Measurements from ENCODE around the gene MIR17HG. TPM values are rescaled to one million over a fixed set of nuclear protein-coding genes. Genes with fewer than 3 reads are reported as not detected.

The MIR17HG gene
- total RNA-seq, 4 donors from 2014 or later: 3.3 to 16.2 (median 4.6) TPM

- H3K36me3 ChIP-seq: no peaks in the 10 kb centered on the region
- no peak overlapping the region for H3K27ac ChIP-seq
- intact Hi-C loops (cut with DNase I; ENCODE audit: low total_unique reads): no loop called here
- TF ChIP-seq, protein P1, sequence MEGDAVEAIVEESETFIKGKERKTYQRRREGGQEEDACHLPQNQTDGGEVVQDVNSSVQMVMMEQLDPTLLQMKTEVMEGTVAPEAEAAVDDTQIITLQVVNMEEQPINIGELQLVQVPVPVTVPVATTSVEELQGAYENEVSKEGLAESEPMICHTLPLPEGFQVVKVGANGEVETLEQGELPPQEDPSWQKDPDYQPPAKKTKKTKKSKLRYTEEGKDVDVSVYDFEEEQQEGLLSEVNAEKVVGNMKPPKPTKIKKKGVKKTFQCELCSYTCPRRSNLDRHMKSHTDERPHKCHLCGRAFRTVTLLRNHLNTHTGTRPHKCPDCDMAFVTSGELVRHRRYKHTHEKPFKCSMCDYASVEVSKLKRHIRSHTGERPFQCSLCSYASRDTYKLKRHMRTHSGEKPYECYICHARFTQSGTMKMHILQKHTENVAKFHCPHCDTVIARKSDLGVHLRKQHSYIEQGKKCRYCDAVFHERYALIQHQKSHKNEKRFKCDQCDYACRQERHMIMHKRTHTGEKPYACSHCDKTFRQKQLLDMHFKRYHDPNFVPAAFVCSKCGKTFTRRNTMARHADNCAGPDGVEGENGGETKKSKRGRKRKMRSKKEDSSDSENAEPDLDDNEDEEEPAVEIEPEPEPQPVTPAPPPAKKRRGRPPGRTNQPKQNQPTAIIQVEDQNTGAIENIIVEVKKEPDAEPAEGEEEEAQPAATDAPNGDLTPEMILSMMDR (IDR thresholded peaks at IDR 0.05): no peak
- TF ChIP-seq POLR2A (IDR thresholded peaks at IDR 0.05): no peak
- no peak overlapping the region for H3K4me3 ChIP-seq
- no peak for DNase-seq
- H3K9me3 ChIP-seq: no peaks in the 10 kb centered on the region
- H3K4me1 ChIP-seq: no peaks in the 10 kb centered on the region
- H3K27me3 ChIP-seq: no peaks in the 10 kb centered on the region
Measured at GRCh38 chr13:91372911-91373310, 25.4 kb downstream of the MIR17HG start.

DNA sequence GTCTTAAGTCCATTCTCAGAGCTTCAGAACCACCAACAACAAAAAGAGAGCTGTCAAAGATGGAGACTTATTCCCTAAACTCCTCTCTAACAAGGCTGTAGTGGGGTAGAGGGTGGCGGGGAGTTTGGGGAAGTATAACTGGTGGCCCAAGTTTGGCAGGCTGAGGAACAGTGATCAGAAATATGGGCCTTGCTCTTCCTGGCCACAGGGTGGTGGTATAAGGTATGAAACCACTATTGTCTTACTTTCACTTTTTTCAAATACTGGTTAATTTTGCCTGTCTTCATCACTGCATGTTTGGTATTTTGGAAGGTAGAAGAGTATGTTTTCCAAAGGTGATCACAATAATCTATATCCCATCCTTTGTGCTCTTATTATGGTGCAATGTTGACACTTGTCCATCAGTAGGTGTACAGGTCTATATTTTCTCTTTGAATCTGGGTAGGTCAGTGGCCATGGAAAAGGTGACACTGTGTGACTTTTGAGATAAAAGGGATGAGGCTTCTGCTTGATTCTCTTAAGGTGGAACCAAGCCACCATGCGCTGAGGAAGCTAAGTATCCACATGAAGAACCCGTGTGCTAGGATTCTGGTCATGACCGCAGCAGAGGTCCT is 27.7 kb downstream of the MIR17HG start:
- H3K4me1 ChIP-seq: no peaks in the 10 kb centered on the region
- TF ChIP-seq, protein P1 (IDR thresholded peaks at IDR 0.05): no peak
- H3K27me3 ChIP-seq: no peaks in the 10 kb centered on the region
- intact Hi-C loops (cut with DNase I; ENCODE audit: low total_unique reads): no loop called here
- H3K4me3 ChIP-seq: no peak overlapping the region
- DNase-seq: no peak
- H3K36me3 ChIP-seq: no peaks in the 10 kb centered on the region
- H3K27ac ChIP-seq: no peak overlapping the region
- no peaks in the 10 kb centered on the region for H3K9me3 ChIP-seq

- H3K36me3 ChIP-seq: no peaks in the 10 kb centered on the region
- no peak overlapping the region for H3K4me3 ChIP-seq
- no peak for DNase-seq
- no peaks in the 10 kb centered on the region for H3K4me1 ChIP-seq
- no peaks in the 10 kb centered on the region for H3K9me3 ChIP-seq
- no peaks in the 10 kb centered on the region for H3K27me3 ChIP-seq
- intact Hi-C loops (cut with DNase I; ENCODE audit: low total_unique reads): no loop called here
- no peak for TF ChIP-seq POLR2A (IDR thresholded peaks at IDR 0.05)
- TF ChIP-seq, protein P1 (IDR thresholded peaks at IDR 0.05): no peak
- H3K27ac ChIP-seq: no peak overlapping the region
Measured at GRCh38 chr13:91381371-91381770, 33.9 kb downstream of the MIR17HG start.

DNA sequence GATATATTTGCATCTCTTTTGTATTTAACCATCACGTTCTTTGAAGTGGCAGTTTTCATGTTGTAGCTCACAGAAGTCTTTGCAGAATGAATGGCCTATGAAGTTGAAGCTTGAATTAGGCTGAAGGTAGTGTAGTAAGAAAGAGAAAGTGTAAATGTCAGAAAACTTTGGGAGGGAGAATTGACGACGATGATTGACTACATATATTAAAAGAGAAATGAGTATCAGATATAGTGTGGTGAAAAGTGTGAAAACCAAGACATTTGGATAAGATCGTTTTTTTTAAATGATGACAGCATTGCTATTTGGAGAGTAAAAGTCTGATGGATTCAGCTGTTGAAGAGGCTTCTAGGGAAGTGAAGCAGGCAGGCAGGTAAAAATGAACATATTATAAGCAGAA is 36.3 kb downstream of the MIR17HG start:
- DNase-seq: no peak
- intact Hi-C loops (cut with DNase I; ENCODE audit: low total_unique reads): no loop called here
- Histone ChIP-seq H3K27ac (no peak overlapping the region), H3K36me3 (no peaks in the 10 kb centered on the region), H3K4me1 (no peaks in the 10 kb centered on the region), H3K27me3 (no peaks in the 10 kb centered on the region), H3K9me3 (no peaks in the 10 kb centered on the region), H3K4me3 (no peak overlapping the region)
- no peak for TF ChIP-seq POLR2A (IDR thresholded peaks at IDR 0.05)
- TF ChIP-seq, protein P1 (IDR thresholded peaks at IDR 0.05): no peak

GRCh38 chr13:91384896-91385295 is 37.4 kb downstream of the MIR17HG start:
- Histone ChIP-seq H3K4me3 (no peak overlapping the region), H3K9me3 (no peaks in the 10 kb centered on the region), H3K27ac (no peak overlapping the region), H3K27me3 (no peaks in the 10 kb centered on the region), H3K36me3 (no peaks in the 10 kb centered on the region), H3K4me1 (no peaks in the 10 kb centered on the region)
- intact Hi-C loops (cut with DNase I; ENCODE audit: low total_unique reads): no loop called here
- no peak for DNase-seq
- TF ChIP-seq POLR2A (IDR thresholded peaks at IDR 0.05): no peak
- TF ChIP-seq, protein P1 (IDR thresholded peaks at IDR 0.05): no peak
